GM12891 (cell line): Measurements from ENCODE around the gene MRPL38.
A peak's percentile ranks its signal among the peaks of the same experiment; 100 is the strongest.
"Not testable (repeated sequence)": the region's sequence is repeated elsewhere in the genome, so short reads cannot be mapped to it uniquely, and the experiment has no call there.

Experiments
- DNase-seq: peaks from one replicate; pipeline ENCODE4 v3.0.0; 2011; ENCODE audit warnings: low spot score; ENCODE audit not compliant: insufficient read length
- FAIRE-seq: peaks from 2 replicates; lab custom pipeline; 2011; peaks lifted over from hg19 to GRCh38; lab: Jason Lieb, UNC
- PAX5 ChIP-seq: IDR thresholded peaks from 2 replicates; pipeline ENCODE4 v1.6.1; 2011; ENCODE audit warnings: low read length, moderate library complexity, mild to moderate bottlenecking; ENCODE audit not compliant: insufficient read depth, severe bottlenecking
- POLR2A ChIP-seq: IDR thresholded peaks from 2 replicates; pipeline ENCODE4 v1.6.1; 2011; ENCODE audit warnings: low read depth, low read length, control low read depth
- POLR2AphosphoS5 ChIP-seq: IDR thresholded peaks from 2 replicates; pipeline ENCODE4 v1.6.1; 2011; ENCODE audit warnings: low read depth, low read length, control low read depth
- POU2F2 ChIP-seq: IDR thresholded peaks from 2 replicates; pipeline ENCODE4 v1.6.1; 2011; ENCODE audit warnings: low read depth, mild to moderate bottlenecking, control low read depth, low read length, moderate library complexity
- SPI1 ChIP-seq: IDR thresholded peaks from 2 replicates; pipeline ENCODE4 v1.6.1; 2011; ENCODE audit warnings: low read depth, low read length, control low read depth
- TAF1 ChIP-seq: IDR thresholded peaks from 2 replicates; pipeline ENCODE4 v1.6.1; 2011; ENCODE audit warnings: low read depth, low read length, control low read depth

MRPL38 gene

GRCh38 chr17:75872434-75873351 lies 32.0 kb downstream of the MRPL38 start:
- no peak for DNase-seq
- TF ChIP-seq SPI1: no peak
- no peak for TF ChIP-seq POLR2AphosphoS5
- no peak for TF ChIP-seq PAX5
- no peak for TF ChIP-seq POU2F2
- TF ChIP-seq TAF1: no peak
- no peak for TF ChIP-seq POLR2A
- no peak for FAIRE-seq

DNA sequence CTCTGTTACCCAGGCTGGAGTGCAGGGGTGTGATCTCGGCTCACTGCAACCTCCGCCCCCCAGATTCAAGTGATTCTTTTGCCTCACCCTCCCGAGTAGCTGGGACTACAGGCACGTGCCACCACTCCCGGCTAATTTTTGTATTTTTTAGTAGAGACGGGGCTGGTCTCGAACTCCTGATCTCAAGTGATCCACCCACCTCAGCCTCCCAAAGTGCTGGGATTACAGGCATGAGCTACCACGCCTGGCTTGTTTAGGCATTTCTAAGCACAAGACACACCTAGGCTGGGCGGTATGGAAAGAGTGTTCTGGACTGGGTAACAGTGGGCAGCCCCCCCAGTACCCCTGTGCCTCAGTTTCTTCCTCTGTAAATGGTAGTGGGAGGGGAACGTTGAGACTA lies 34.5 kb downstream of the MRPL38 start:
- DNase-seq, FAIRE-seq: not testable (repeated sequence)

DNA sequence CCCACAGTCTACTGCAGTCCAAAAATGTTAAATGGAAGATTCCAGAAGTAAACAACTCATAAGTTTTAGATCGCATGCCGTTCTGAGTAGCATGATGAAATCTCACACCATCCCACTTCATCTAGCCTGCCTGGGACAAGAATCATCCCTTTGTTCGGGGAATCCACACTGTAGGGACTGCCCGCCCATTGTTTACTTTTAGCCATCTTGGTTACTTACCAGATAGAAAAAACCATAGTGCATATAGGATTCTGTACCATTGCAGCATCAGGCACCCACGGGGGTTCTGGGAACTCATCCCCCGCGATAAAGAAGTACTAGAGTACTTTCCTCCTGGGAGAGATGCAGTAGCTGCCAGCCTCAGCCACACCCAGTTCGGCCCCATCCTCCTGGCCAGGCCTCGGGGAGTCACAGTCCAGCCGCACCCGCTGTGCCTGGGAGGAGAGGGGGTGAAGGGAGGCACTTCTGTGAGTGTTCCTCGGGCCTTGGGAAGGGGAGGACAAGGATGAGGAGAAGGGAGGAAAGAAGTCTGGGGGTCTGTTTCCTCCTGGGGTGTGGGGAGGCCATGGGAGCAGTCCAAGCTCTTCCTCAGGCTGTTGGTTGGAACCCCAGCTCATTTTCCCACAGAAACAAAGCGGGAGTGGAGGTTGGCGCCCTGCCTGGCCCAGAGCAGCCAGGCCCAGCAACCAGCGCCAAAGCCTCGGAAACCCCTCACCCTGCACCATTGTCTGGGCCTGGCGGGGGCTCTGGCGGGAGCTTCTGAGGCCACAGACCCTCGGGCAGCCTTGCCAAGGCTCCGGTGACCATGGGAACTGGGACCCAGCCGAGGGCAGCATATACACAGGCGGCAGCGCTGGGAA lies 35.2 kb downstream of the MRPL38 start:
- TF ChIP-seq SPI1: no peak
- no peak for TF ChIP-seq POLR2AphosphoS5
- DNase-seq (no peak), FAIRE-seq (no peak)

DNA sequence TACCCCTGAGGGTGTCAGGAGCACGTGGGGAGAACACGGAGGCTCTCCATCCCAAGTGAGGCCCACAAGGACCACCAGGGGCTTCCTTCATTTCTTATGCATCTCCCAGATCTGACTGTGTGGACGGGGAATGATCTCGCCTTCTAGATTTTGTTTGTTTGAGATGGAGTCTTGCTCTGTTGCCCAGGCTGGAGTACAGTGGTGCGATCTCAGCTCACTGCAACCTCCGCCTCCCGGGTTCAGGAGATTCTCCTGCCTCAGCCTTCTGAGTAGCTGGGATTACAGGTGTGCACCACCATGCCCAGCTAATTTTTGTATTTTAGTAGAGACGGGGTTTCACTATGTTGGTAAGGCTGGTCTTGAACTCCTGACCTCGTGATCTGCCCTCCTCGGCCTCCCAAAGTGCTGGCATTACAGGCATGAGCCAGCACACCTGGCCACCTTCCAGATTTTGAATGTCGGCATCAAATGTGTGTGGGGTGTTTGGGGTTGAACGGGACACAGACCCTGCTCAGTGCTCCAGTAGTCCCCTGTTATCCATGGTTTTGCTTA lies 35.9 kb downstream of the MRPL38 start:
- not testable (repeated sequence) for FAIRE-seq, DNase-seq

DNA sequence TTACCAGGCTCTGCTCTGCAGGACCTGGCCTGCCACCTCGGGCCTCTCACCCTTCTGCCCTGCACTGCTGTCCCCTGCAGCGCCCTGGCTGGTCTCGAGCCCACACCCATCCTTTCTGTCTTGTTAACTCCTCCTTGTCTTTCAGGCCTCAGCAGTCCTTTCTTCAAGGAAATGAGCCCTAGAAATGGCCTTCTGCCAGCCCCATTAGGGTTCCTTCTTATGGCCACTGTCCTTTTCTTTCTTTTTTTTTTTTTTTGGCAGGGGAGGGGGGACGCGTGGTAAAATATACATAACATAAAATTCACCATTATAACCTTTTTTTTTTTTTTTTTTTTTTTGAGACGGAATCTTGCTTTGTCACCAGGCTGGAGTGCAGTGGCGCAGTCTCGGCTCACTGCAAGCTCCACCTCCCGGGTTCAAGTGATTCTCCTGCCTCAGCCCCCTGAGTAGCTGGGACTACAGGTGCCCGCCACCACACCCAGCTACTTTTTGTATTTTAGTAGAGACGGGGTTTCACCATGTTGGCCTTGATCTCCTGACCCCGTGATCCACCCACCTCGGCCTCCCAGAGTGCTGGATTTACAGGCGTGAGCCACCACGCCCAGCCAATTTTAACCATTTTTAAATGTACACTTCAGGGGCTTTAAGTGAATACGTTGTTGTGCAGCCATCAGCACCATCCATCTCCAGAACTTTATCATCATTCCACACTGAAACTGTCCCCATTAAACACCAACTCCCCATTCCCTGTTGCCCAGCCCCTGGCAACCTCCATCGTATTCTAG lies 39.1 kb downstream of the MRPL38 start:
- not testable (repeated sequence) for DNase-seq, FAIRE-seq

DNA sequence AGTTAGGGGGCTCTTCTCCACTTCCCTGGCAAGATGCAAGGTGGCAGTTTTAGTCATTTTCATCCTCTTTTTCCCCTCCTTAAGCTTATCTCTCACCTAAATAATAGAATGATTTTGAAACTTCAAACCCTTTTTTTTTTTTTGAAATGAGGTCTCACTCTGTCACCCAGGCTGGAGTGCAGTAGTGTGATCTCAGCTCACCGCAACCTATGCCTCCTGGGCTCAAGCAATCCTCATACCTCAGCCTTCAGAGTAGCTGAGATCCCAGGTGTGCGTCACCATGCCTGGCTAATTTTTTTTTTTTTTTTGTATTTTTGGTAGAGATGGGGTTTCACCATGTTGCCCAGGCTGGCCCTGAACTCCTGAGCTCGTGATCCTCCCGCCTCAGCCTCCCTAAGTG lies 39.8 kb downstream of the MRPL38 start:
- DNase-seq, FAIRE-seq: not testable (repeated sequence)

- DNase-seq: peak; percentile 80
- TF ChIP-seq PAX5: no peak
- no peak for TF ChIP-seq TAF1
- TF ChIP-seq POLR2AphosphoS5: no peak
- peak; percentile 38; the same call in 1 of the 2 replicates for TF ChIP-seq POU2F2
- peak; percentile 65 for TF ChIP-seq SPI1
- TF ChIP-seq POLR2A: no peak
- peak; percentile 90 for FAIRE-seq
These were observed 40.2 kb downstream of the MRPL38 start for GRCh38 chr17:75864448-75864871.

GRCh38 chr17:75861927-75862317 lies 42.8 kb downstream of the MRPL38 start:
- DNase-seq: no peak
- FAIRE-seq: no peak

GRCh38 chr17:75859358-75859757 lies 45.3 kb downstream of the MRPL38 start:
- not testable (repeated sequence) for FAIRE-seq, DNase-seq

More at GRCh38 chr17:75861927-75862317, 42.8 kb downstream of the MRPL38 start:
- TF ChIP-seq POLR2AphosphoS5: no peak
- TF ChIP-seq POLR2A: no peak
- TF ChIP-seq TAF1: no peak
- TF ChIP-seq POU2F2: no peak
- TF ChIP-seq SPI1: no peak
- no peak for TF ChIP-seq PAX5

- TF ChIP-seq POU2F2: peak; percentile 45; the same call in 1 of the 2 replicates
- no peak; the same call in 1 of the 2 replicates for TF ChIP-seq POLR2AphosphoS5
- DNase-seq (no peak), FAIRE-seq (peak; percentile 45)
These were observed 48.5 kb downstream of the MRPL38 start for GRCh38 chr17:75856062-75856756.
